ENCODE data around the gene SLC25A22. TPM values are rescaled to one million over a fixed set of nuclear protein-coding genes. Genes with fewer than 3 reads are reported as not detected.

SLC25A22 gene
- polyA plus RNA-seq, 1 donor: 9.2 TPM

- peak; percentile 39 for DNase-seq (ENCODE audit: low read depth)
Measured at GRCh38 chr11:747158-748006, 50.7 kb downstream of the SLC25A22 start, which contains the start of gene TALDO1. Gene TALDO1 (plus strand): TSS chr11:747464. CDS start chr11:747482, 18 bp downstream.

- no peak for DNase-seq (ENCODE audit: low read depth)
Measured at GRCh38 chr11:746289-747157, 51.6 kb downstream of the SLC25A22 start.

- DNase-seq (ENCODE audit: low read depth): no peak
Measured at GRCh38 chr11:745428-745827, 52.7 kb downstream of the SLC25A22 start.

- no peak for DNase-seq (ENCODE audit: low read depth)
Measured at GRCh38 chr11:742571-743201, 55.4 kb downstream of the SLC25A22 start.

- DNase-seq (ENCODE audit: low read depth): no peak
Measured at GRCh38 chr11:742156-742546, 55.9 kb downstream of the SLC25A22 start.

Other genes with a start within 250 kb of the SLC25A22 start
- gene LMNTD2, start 237.5 kb downstream of the SLC25A22 start, polyA plus RNA-seq (ENCODE audit: insufficient read length): 0.52 TPM
- gene RASSF7, start 237.3 kb downstream of the SLC25A22 start, polyA plus RNA-seq (ENCODE audit: insufficient read length): 1.8 TPM
- gene PHRF1, start 221.8 kb downstream of the SLC25A22 start, polyA plus RNA-seq (ENCODE audit: insufficient read length): 18.4 TPM
- 14.9 TPM for gene IRF7, start 182.3 kb downstream of the SLC25A22 start, polyA plus RNA-seq (ENCODE audit: insufficient read length)
- gene CDHR5, start 173.3 kb downstream of the SLC25A22 start, polyA plus RNA-seq (ENCODE audit: insufficient read length): 1.9 TPM
- gene SCT, start 171.1 kb downstream of the SLC25A22 start, polyA plus RNA-seq (ENCODE audit: insufficient read length): 97.2 TPM
- 1.1 TPM for gene DRD4, start 161.0 kb downstream of the SLC25A22 start, polyA plus RNA-seq (ENCODE audit: insufficient read length)
- gene DEAF1, start 103.1 kb downstream of the SLC25A22 start, polyA plus RNA-seq (ENCODE audit: insufficient read length): 28.7 TPM
- 17.0 TPM for gene TMEM80, start 102.5 kb downstream of the SLC25A22 start, polyA plus RNA-seq (ENCODE audit: insufficient read length)
- gene EPS8L2, start 92.0 kb downstream of the SLC25A22 start, polyA plus RNA-seq (ENCODE audit: insufficient read length): 2.0 TPM
- gene TALDO1, start 50.8 kb downstream of the SLC25A22 start, polyA plus RNA-seq (ENCODE audit: insufficient read length): 59.5 TPM
- gene GATD1, start 20.8 kb downstream of the SLC25A22 start, polyA plus RNA-seq (ENCODE audit: insufficient read length): 40.5 TPM
- gene CEND1, start 8.2 kb downstream of the SLC25A22 start, polyA plus RNA-seq (ENCODE audit: insufficient read length): 0.70 TPM
- gene PIDD1, start 7.0 kb upstream of the SLC25A22 start, polyA plus RNA-seq (ENCODE audit: insufficient read length): 11.2 TPM
- 1,639 TPM for gene RPLP2, start 11.7 kb upstream of the SLC25A22 start, polyA plus RNA-seq (ENCODE audit: insufficient read length)
- 27.6 TPM for gene PNPLA2, start 20.6 kb upstream of the SLC25A22 start, polyA plus RNA-seq (ENCODE audit: insufficient read length)
- 17.6 TPM for gene CRACR2B, start 29.6 kb upstream of the SLC25A22 start, polyA plus RNA-seq (ENCODE audit: insufficient read length)
- 155 TPM for gene CD151, start 34.7 kb upstream of the SLC25A22 start, polyA plus RNA-seq (ENCODE audit: insufficient read length)
- 109 TPM for gene POLR2L, start 44.2 kb upstream of the SLC25A22 start, polyA plus RNA-seq (ENCODE audit: insufficient read length)
- gene TSPAN4, start 44.6 kb upstream of the SLC25A22 start, polyA plus RNA-seq (ENCODE audit: insufficient read length): 44.0 TPM
- gene CHID1, start 112.5 kb upstream of the SLC25A22 start, polyA plus RNA-seq (ENCODE audit: insufficient read length): 61.4 TPM
- gene AP2A2, start 127.6 kb upstream of the SLC25A22 start, polyA plus RNA-seq (ENCODE audit: insufficient read length): 43.8 TPM
- gene MUC6, start 238.4 kb upstream of the SLC25A22 start, polyA plus RNA-seq (ENCODE audit: insufficient read length): 0.25 TPM